Measurements from ENCODE around the gene ARHGAP23. TPM values are rescaled to one million over a fixed set of nuclear protein-coding genes. Genes with fewer than 3 reads are reported as not detected.
A peak's percentile ranks its signal among the peaks of the same experiment; 100 is the strongest.

Gene ARHGAP23
- total and polyA plus RNA-seq, 2 experiments from 2014 or later: 21.4 to 150 TPM

DNA sequence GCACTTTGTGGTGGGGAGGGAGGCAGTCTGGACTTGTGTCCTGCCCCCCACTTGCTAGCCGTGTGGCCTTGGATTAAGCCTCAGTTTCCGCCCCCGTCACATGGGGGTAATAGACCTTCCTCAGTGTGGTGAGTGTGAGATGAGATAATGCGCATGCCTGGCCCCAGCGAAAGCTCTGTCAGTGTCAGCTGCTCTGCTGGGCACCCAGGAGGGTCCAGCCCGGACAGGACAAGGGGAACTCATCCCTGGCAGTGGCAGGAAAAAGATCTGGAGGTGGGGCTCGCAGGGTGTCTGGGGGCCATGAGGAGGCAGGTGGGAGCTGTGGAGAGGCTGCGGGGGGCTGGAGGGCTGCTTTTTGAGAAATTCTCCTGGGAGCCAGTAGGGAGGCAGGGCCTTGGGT lies 114.0 kb downstream of the ARHGAP23 start (continued):
- TF ChIP-seq, protein P1, sequence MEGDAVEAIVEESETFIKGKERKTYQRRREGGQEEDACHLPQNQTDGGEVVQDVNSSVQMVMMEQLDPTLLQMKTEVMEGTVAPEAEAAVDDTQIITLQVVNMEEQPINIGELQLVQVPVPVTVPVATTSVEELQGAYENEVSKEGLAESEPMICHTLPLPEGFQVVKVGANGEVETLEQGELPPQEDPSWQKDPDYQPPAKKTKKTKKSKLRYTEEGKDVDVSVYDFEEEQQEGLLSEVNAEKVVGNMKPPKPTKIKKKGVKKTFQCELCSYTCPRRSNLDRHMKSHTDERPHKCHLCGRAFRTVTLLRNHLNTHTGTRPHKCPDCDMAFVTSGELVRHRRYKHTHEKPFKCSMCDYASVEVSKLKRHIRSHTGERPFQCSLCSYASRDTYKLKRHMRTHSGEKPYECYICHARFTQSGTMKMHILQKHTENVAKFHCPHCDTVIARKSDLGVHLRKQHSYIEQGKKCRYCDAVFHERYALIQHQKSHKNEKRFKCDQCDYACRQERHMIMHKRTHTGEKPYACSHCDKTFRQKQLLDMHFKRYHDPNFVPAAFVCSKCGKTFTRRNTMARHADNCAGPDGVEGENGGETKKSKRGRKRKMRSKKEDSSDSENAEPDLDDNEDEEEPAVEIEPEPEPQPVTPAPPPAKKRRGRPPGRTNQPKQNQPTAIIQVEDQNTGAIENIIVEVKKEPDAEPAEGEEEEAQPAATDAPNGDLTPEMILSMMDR (conservative IDR thresholded peaks at IDR 0.05; ENCODE audit: low read depth in 2 of 2): no peak
- TF ChIP-seq, protein P2, sequence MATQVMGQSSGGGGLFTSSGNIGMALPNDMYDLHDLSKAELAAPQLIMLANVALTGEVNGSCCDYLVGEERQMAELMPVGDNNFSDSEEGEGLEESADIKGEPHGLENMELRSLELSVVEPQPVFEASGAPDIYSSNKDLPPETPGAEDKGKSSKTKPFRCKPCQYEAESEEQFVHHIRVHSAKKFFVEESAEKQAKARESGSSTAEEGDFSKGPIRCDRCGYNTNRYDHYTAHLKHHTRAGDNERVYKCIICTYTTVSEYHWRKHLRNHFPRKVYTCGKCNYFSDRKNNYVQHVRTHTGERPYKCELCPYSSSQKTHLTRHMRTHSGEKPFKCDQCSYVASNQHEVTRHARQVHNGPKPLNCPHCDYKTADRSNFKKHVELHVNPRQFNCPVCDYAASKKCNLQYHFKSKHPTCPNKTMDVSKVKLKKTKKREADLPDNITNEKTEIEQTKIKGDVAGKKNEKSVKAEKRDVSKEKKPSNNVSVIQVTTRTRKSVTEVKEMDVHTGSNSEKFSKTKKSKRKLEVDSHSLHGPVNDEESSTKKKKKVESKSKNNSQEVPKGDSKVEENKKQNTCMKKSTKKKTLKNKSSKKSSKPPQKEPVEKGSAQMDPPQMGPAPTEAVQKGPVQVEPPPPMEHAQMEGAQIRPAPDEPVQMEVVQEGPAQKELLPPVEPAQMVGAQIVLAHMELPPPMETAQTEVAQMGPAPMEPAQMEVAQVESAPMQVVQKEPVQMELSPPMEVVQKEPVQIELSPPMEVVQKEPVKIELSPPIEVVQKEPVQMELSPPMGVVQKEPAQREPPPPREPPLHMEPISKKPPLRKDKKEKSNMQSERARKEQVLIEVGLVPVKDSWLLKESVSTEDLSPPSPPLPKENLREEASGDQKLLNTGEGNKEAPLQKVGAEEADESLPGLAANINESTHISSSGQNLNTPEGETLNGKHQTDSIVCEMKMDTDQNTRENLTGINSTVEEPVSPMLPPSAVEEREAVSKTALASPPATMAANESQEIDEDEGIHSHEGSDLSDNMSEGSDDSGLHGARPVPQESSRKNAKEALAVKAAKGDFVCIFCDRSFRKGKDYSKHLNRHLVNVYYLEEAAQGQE (IDR thresholded peaks at IDR 0.05; ENCODE audit: unreplicated experiment): no peak
- TF ChIP-seq CREB1 (CRISPR knock-in tag; IDR thresholded peaks at IDR 0.05; ENCODE audit: low read depth) (no peak), EZH2 (IDR thresholded peaks at IDR 0.05; ENCODE audit: low read depth, unreplicated experiment) (no peak)

DNA sequence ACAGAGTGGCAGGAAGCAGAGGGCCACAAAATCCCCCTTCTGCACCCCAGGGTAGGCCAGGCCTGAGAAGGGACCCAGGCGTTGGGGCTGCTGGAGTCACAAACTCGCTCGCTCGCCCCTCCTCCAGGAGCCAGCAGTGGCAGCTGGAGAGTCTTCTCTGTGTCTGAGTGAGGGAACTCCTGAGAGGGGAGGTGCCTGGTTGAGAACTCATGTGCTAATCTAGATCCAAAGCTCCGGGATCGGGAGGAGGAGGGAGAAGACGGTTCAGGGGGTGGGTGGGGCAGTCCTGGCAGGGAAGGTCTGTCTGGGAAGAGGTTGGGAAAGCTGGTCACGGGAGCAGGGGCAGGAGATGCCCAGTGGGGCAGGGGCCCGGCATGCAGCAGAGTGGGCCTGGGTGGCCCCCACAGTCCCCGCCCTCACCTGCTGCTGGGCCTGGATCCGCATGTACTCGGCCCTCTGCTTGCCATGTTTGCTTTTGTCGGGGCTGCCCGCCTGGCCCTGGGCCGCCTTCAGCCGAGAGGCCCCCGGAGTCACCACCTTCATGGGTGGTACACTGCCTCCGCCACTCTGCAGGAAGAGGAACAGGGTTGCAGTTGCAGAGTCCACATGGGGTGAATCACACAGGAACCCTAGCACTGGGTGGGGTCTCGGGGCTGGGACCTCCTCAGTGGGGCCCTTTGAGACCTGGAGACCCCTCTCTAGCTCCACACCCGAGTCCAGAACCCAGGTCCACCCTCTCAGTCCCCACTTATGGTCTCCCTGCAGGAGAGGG lies 115.3 kb downstream of the ARHGAP23 start:
- Histone ChIP-seq H3F3A (replicated peaks; ENCODE audit: low read depth) (no peaks in the 10 kb centered on the region), H3K4me3 (no peak overlapping the region), H3K4me2 (no peak overlapping the region), H3K79me2 (replicated peaks; ENCODE audit: insufficient read depth) (no peaks in the 10 kb centered on the region), H3K27me3 (ENCODE audit: insufficient read depth) (no peaks in the 10 kb centered on the region), H4K20me1 (replicated peaks; ENCODE audit: insufficient read depth) (no peaks in the 10 kb centered on the region), H3K9me2 (ENCODE audit: insufficient read depth) (no peaks in the 10 kb centered on the region), H3K27ac (ENCODE audit: low read depth) (no peak overlapping the region), H2AFZ (no peak overlapping the region), H3K4me1 (ENCODE audit: insufficient read depth) (no peaks in the 10 kb centered on the region; the same call in 1 of the 2 replicates), H3K36me3 (ENCODE audit: insufficient read depth) (no peaks in the 10 kb centered on the region)
- no peak overlapping the region for H3K27ac Mint-ChIP-seq
- DNase-seq (ENCODE audit: low spot score) (no peak), ATAC-seq (peak; percentile 59)
- H3K27me3 Mint-ChIP-seq (ENCODE audit: insufficient read depth, low read depth, poor library complexity): peaks cover 22% of the 10 kb centered on the region
- TF ChIP-seq NANOG (IDR thresholded peaks at IDR 0.05; ENCODE audit: borderline replicate concordance): no peak
- TF ChIP-seq, protein P2 (IDR thresholded peaks at IDR 0.05; ENCODE audit: unreplicated experiment): no peak
- H3K36me3 Mint-ChIP-seq (ENCODE audit: low read depth): no peaks in the 10 kb centered on the region; the same call in 2 of the 3 replicates
- H3K9me3 Mint-ChIP-seq: no peaks in the 10 kb centered on the region
- no peak overlapping the region; the same call in 2 of the 3 replicates for H3K4me3 Mint-ChIP-seq
- peaks cover 35% of the 10 kb centered on the region for H3K4me1 Mint-ChIP-seq

All from GM23338 (cell line).